ENCODE data around the gene SLC39A11. TPM values are rescaled to one million over a fixed set of nuclear protein-coding genes. Genes with fewer than 3 reads are reported as not detected.
"Not testable (repeated sequence)": the region's sequence is repeated elsewhere in the genome, so short reads cannot be mapped to it uniquely, and the experiment has no call there.

SLC39A11 gene
- total RNA-seq, 4 donors from 2014 or later = 45.2 to 59.5 (median 49.2) TPM

- Histone ChIP-seq H3K4me1 (peaks cover 16% of the 10 kb centered on the region), H3K27ac (no peak overlapping the region), H3K36me3 (no peaks in the 10 kb centered on the region), H3K9me3 (no peaks in the 10 kb centered on the region), H3K27me3 (no peaks in the 10 kb centered on the region), H3K4me3 (no peak overlapping the region)
- TF ChIP-seq EP300 (IDR thresholded peaks at IDR 0.05) (no peak), POLR2AphosphoS5 (IDR thresholded peaks at IDR 0.05) (no peak), CTCF (IDR thresholded peaks at IDR 0.05) (no peak), POLR2A (IDR thresholded peaks at IDR 0.05) (no peak)
- no peak for DNase-seq (ENCODE audit: low spot score in 2 of 2)
- WGBS = 86% methylated on average over 4 of the region's 4 CpGs
These were observed 31.3 kb downstream of the SLC39A11 start for GRCh38 chr17:73061161-73061560.

- no peaks in the 10 kb centered on the region for H3K36me3 ChIP-seq
- H3K9me3 ChIP-seq = no peaks in the 10 kb centered on the region
- DNase-seq (ENCODE audit: low spot score in 2 of 2) = no peak
- peaks cover 13% of the 10 kb centered on the region for H3K4me1 ChIP-seq
- no peak overlapping the region for H3K27ac ChIP-seq
- TF ChIP-seq POLR2A (IDR thresholded peaks at IDR 0.05) = no peak
- TF ChIP-seq EP300 (IDR thresholded peaks at IDR 0.05) = no peak
- no peak for TF ChIP-seq POLR2AphosphoS5 (IDR thresholded peaks at IDR 0.05)
- no peak for TF ChIP-seq CTCF (IDR thresholded peaks at IDR 0.05)
- H3K27me3 ChIP-seq = no peaks in the 10 kb centered on the region
- WGBS = 96% methylated on average over 7 of the region's 7 CpGs
- no peak overlapping the region for H3K4me3 ChIP-seq
These were observed 31.8 kb downstream of the SLC39A11 start for GRCh38 chr17:73060721-73061120.

GRCh38 chr17:73059713-73060112 is 32.8 kb downstream of the SLC39A11 start:
- not testable (repeated sequence) for H3K4me3 ChIP-seq; H3K9me3 ChIP-seq; H3K36me3 ChIP-seq; H3K4me1 ChIP-seq; DNase-seq (ENCODE audit: low spot score in 2 of 2); H3K27me3 ChIP-seq; H3K27ac ChIP-seq
- WGBS = 84% methylated on average over 4 of the region's 4 CpGs

- H3K9me3 ChIP-seq = no peaks in the 10 kb centered on the region
- DNase-seq (ENCODE audit: low spot score in 2 of 2) = no peak
- no peaks in the 10 kb centered on the region for H3K4me1 ChIP-seq
- 75% methylated on average over 6 of the region's 6 CpGs for WGBS
- TF ChIP-seq EP300 (IDR thresholded peaks at IDR 0.05) (no peak), POLR2AphosphoS5 (IDR thresholded peaks at IDR 0.05) (no peak), CTCF (IDR thresholded peaks at IDR 0.05) (no peak), POLR2A (IDR thresholded peaks at IDR 0.05) (no peak)
- no peak overlapping the region for H3K27ac ChIP-seq
- no peaks in the 10 kb centered on the region for H3K27me3 ChIP-seq
- no peak overlapping the region for H3K4me3 ChIP-seq
- H3K36me3 ChIP-seq = no peaks in the 10 kb centered on the region
These were observed 34.5 kb downstream of the SLC39A11 start for GRCh38 chr17:73058022-73058421.

GRCh38 chr17:73057196-73057595 is 35.3 kb downstream of the SLC39A11 start:
- no peaks in the 10 kb centered on the region for H3K4me1 ChIP-seq
- DNase-seq (ENCODE audit: low spot score in 2 of 2) = no peak
- WGBS = 97% methylated on average over 5 of the region's 5 CpGs
- TF ChIP-seq POLR2AphosphoS5 (IDR thresholded peaks at IDR 0.05) (no peak), CTCF (IDR thresholded peaks at IDR 0.05) (no peak), EP300 (IDR thresholded peaks at IDR 0.05) (no peak), POLR2A (IDR thresholded peaks at IDR 0.05) (no peak)
- no peak overlapping the region for H3K27ac ChIP-seq
- H3K36me3 ChIP-seq = no peaks in the 10 kb centered on the region
- no peaks in the 10 kb centered on the region for H3K9me3 ChIP-seq
- no peak overlapping the region for H3K4me3 ChIP-seq
- H3K27me3 ChIP-seq = no peaks in the 10 kb centered on the region

- Histone ChIP-seq H3K27ac (no peak overlapping the region), H3K9me3 (no peaks in the 10 kb centered on the region), H3K27me3 (no peaks in the 10 kb centered on the region), H3K4me1 (peaks cover 7% of the 10 kb centered on the region), H3K4me3 (no peak overlapping the region), H3K36me3 (peaks cover 9% of the 10 kb centered on the region)
- no peak for TF ChIP-seq CTCF (IDR thresholded peaks at IDR 0.05)
- TF ChIP-seq POLR2AphosphoS5 (IDR thresholded peaks at IDR 0.05) = no peak
- no peak for TF ChIP-seq POLR2A (IDR thresholded peaks at IDR 0.05)
- TF ChIP-seq EP300 (IDR thresholded peaks at IDR 0.05) = no peak
- DNase-seq (ENCODE audit: low spot score in 2 of 2) = no peak
- 93% methylated on average over 4 of the region's 4 CpGs for WGBS
These were observed 39.6 kb downstream of the SLC39A11 start for GRCh38 chr17:73052923-73053322.
